CD4-positive, alpha-beta T cell (primary cell): ENCODE measurements around the gene PCGF3. TPM values are rescaled to one million over a fixed set of nuclear protein-coding genes. Genes with fewer than 3 reads are reported as not detected.

ENCODE experiments used
- ATAC-seq: fragments of 200-7000 bp; cut with Tn5 transposase; one replicate; pipeline ENCODE4 v1.10.0; 2022; ENCODE audit warnings: mild to moderate bottlenecking; ENCODE audit not compliant: poor library complexity
- CTCF ChIA-PET: fragments of 350-600 bp; sonication (Branson Sonifier 250); formaldehyde crosslinking; loops from one replicate; lab custom pipeline; 2021; ENCODE audit warnings: antibody characterized with exemption, inconsistent platforms; lab: Charles Lee
- POLR2A ChIA-PET: fragments of 350-600 bp; sonication (Branson Sonifier 250); formaldehyde crosslinking; loops from one replicate; lab custom pipeline; 2021; ENCODE audit warnings: antibody characterized with exemption, inconsistent platforms; lab: Charles Lee
- DNase-seq, 14 experiments: peaks; one replicate each; pipeline ENCODE4 v3.0.0-alpha.2; 2013 to 2020; ENCODE audit warnings: mixed read lengths in 2 of 14
- H3K27ac ChIP-seq, 2 donors: one replicate each; pipeline versions ENCODE4 v1.5.1 to v1.7.0; 2013; ENCODE audit warnings: low read length in 2 of 2, low read depth in 1 of 2, mild to moderate bottlenecking in 1 of 2
- H3K27me3 ChIP-seq, 2 experiments: 1 replicate in 1 of 2; 2 replicates in 1 of 2; pipeline versions ENCODE4 v1.6.1 to v1.7.0; 2013; ENCODE audit warnings: low read length in 2 of 2, control low read depth in 1 of 2, mild to moderate bottlenecking in 1 of 2, moderate library complexity in 1 of 2; ENCODE audit not compliant: insufficient read depth in 2 of 2, control insufficient read depth in 1 of 2
- H3K36me3 ChIP-seq: one replicate; pipeline ENCODE4 v1.6.1; 2013; ENCODE audit warnings: low read length, control low read depth; ENCODE audit not compliant: insufficient read depth
- H3K4me1 ChIP-seq: one replicate; pipeline ENCODE4 v1.6.1; 2013; ENCODE audit warnings: low read length, control low read depth; ENCODE audit not compliant: insufficient read depth
- H3K4me3 ChIP-seq: one replicate; pipeline ENCODE4 v1.5.1; 2013; ENCODE audit warnings: mild to moderate bottlenecking, low read length, moderate library complexity
- H3K9me3 ChIP-seq, 2 experiments: 1 replicate in 1 of 2; 2 replicates in 1 of 2; pipeline versions ENCODE4 v1.6.1 to v1.7.0; 2013; ENCODE audit warnings: low read length in 2 of 2, mild to moderate bottlenecking in 2 of 2, control low read depth in 1 of 2, moderate library complexity in 1 of 2; ENCODE audit not compliant: control insufficient read depth in 1 of 2, insufficient read depth in 1 of 2
- H3K27ac Mint-ChIP-seq: one replicate; pipeline ENCODE4 v1.8.0; 2020; ENCODE audit warnings: mixed read lengths
- H3K27me3 Mint-ChIP-seq: one replicate; pipeline ENCODE4 v1.8.0; 2021; ENCODE audit warnings: mixed read lengths
- H3K36me3 Mint-ChIP-seq: one replicate; pipeline ENCODE4 v1.8.0; 2021; ENCODE audit warnings: low read depth, mixed read lengths
- H3K4me1 Mint-ChIP-seq: one replicate; pipeline ENCODE4 v1.8.0; 2021; ENCODE audit warnings: low read depth, mixed read lengths
- H3K4me3 Mint-ChIP-seq: one replicate; pipeline ENCODE4 v1.8.0; 2020; ENCODE audit warnings: mild to moderate bottlenecking, mixed read lengths
- H3K9me3 Mint-ChIP-seq: one replicate; pipeline ENCODE4 v1.8.0; 2020; ENCODE audit warnings: mixed read lengths
- intact Hi-C, 2 experiments: fragments of 100-400 bp; cut with DNase I in 1 of 2; cut with micrococcal nuclease in 1 of 2; formaldehyde crosslinking; loops; one replicate each; pipeline versions ENCODE4 v1.15.1 to v1.9.0; 2023 to 2025; cut with DNase I, micrococcal nuclease
- total RNA-seq, 174 experiments: library from RNA in 2 of 174; stranded (reverse) in 2 of 174; gene quantifications; one replicate each; pipeline ENCODE4 v1.2.3 and lab custom pipeline; 2021 to 2026
- TF ChIP-seq, protein P1 (sequence below): fragments of 200-600 bp; IDR thresholded peaks from one replicate; pipeline ENCODE4 v1.8.0; 2022; ENCODE audit warnings: antibody characterized with exemption, mild to moderate bottlenecking

The PCGF3 gene
- total RNA-seq, 2 experiments from 2014 or later: 45.1 to 48.6 TPM

DNA sequence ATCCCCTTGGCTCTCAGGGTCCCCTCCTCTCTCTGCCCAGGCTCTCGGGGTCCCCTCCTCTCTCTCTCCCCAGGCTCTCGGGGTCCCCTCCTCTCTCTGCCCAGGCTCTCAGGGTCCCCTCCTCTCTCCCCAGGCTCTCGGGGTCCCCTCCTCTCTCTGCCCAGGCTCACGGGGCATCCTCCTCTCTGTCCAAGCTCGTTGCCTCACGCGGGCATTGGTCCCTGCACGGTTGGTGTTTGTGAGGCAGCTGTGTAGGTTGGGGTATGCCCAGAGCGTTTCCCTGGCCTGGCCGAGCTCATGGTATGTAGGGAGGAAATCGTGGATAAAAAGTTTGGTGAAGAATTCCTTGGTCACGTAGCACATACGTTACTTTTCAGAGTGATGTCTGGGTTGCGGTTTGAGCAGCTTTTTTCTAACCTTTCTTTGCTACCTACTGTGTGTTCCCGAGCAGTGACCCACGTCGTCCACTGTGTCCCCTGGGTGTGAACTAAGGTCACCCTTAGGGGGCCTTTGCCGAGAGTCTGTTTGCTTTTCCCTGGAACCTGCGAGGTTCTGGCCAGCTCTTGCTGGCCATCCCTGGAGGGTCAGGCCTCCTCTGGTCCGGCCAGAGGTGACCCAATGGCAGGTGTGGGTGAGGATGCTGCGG, 36.6 kb downstream of the PCGF3 start:
- TF ChIP-seq, protein P1, sequence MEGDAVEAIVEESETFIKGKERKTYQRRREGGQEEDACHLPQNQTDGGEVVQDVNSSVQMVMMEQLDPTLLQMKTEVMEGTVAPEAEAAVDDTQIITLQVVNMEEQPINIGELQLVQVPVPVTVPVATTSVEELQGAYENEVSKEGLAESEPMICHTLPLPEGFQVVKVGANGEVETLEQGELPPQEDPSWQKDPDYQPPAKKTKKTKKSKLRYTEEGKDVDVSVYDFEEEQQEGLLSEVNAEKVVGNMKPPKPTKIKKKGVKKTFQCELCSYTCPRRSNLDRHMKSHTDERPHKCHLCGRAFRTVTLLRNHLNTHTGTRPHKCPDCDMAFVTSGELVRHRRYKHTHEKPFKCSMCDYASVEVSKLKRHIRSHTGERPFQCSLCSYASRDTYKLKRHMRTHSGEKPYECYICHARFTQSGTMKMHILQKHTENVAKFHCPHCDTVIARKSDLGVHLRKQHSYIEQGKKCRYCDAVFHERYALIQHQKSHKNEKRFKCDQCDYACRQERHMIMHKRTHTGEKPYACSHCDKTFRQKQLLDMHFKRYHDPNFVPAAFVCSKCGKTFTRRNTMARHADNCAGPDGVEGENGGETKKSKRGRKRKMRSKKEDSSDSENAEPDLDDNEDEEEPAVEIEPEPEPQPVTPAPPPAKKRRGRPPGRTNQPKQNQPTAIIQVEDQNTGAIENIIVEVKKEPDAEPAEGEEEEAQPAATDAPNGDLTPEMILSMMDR: no peak
- Mint-ChIP-seq H3K27me3 (no peaks in the 10 kb centered on the region), H3K4me1 (no peaks in the 10 kb centered on the region), H3K9me3 (no peaks in the 10 kb centered on the region), H3K4me3 (no peak overlapping the region), H3K27ac (no peak overlapping the region), H3K36me3 (peaks cover 28% of the 10 kb centered on the region)
- ChIA-PET POLR2A (interaction anchor here (0.7 to 0.8 kb wide), 2 partner anchors 11 to 245 kb away, joined by 3 to 5 read pairs; partner anchors contain the start of gene IDUA), CTCF (interaction anchor here (0.6 to 2.8 kb wide), 14 partner anchors 9 to 245 kb away, joined by 3 to 11 read pairs (median 3); partner anchors contain the start of genes GAK, IDUA and TMEM175)
- Histone ChIP-seq H3K27ac (no peak overlapping the region), H3K4me1 (peaks cover 6% of the 10 kb centered on the region), H3K27me3 (no peaks in the 10 kb centered on the region), H3K36me3 (peaks cover 19% of the 10 kb centered on the region), H3K4me3 (no peak overlapping the region), H3K9me3 (no peaks in the 10 kb centered on the region)
- ATAC-seq (no peak), DNase-seq (no peak)
- intact Hi-C loops: loop anchor here (2.0 to 10.0 kb wide), 4 partner anchors 245 to 610 kb away; partner anchors contain the start of gene IDUA (in 2 of the 2)

DNA sequence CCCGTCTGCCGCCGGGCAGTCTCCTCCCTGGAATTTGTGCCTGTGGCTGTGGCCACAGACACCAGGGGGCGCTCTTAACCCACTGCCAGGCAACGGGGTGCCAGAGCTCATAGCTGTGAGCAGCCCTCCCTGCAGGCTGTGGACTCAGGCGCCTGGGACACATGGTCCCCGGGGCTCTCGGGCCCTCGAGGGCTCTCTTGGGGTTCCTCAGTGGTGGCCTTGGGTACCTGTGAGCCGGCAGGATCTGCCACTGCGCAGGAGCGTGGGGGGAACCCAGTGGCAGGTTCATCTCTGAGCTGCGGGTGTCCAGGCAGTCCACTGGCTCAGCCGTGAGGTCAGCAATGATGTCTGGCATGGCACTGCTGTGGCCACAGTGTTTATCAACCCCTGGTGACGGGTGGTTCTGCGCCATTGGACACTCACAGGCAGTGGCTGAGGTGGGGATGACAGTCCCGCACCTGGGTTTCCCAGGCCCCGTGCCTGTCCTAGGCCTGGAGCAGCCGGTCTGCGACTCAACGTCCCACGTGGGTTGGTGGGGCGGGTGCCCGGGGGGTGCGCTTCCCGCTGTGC, 37.2 kb downstream of the PCGF3 start:
- no peaks in the 10 kb centered on the region for H3K4me1 Mint-ChIP-seq
- DNase-seq: peak; percentile 62 to 84 (median 74)
- ATAC-seq: peak; percentile 83
- no peaks in the 10 kb centered on the region for H3K9me3 Mint-ChIP-seq
- CTCF ChIA-PET: interaction anchor here (0.6 to 2.8 kb wide), 12 partner anchors 8 to 244 kb away, joined by 3 to 11 read pairs (median 3); partner anchors contain the start of genes GAK, IDUA and TMEM175
- H3K27ac Mint-ChIP-seq: no peak overlapping the region
- H3K36me3 Mint-ChIP-seq: peaks cover 24% of the 10 kb centered on the region
- TF ChIP-seq, protein P1: peak; percentile 88
- no peak overlapping the region for H3K4me3 ChIP-seq
- intact Hi-C loops: loop anchor here (2.0 to 10.0 kb wide), 4 partner anchors 244 to 609 kb away; partner anchors contain the start of gene IDUA (in 2 of the 2)
- H3K36me3 ChIP-seq: peaks cover 13% of the 10 kb centered on the region
- POLR2A ChIA-PET: interaction anchor here (0.7 to 0.8 kb wide), 2 partner anchors 10 to 244 kb away, joined by 3 to 5 read pairs; partner anchors contain the start of gene IDUA
- no peaks in the 10 kb centered on the region for H3K27me3 ChIP-seq
- no peak overlapping the region for H3K4me3 Mint-ChIP-seq
- no peak overlapping the region for H3K27ac ChIP-seq
- no peaks in the 10 kb centered on the region for H3K9me3 ChIP-seq
- peaks cover 6% of the 10 kb centered on the region for H3K4me1 ChIP-seq
- H3K27me3 Mint-ChIP-seq: no peaks in the 10 kb centered on the region

DNA sequence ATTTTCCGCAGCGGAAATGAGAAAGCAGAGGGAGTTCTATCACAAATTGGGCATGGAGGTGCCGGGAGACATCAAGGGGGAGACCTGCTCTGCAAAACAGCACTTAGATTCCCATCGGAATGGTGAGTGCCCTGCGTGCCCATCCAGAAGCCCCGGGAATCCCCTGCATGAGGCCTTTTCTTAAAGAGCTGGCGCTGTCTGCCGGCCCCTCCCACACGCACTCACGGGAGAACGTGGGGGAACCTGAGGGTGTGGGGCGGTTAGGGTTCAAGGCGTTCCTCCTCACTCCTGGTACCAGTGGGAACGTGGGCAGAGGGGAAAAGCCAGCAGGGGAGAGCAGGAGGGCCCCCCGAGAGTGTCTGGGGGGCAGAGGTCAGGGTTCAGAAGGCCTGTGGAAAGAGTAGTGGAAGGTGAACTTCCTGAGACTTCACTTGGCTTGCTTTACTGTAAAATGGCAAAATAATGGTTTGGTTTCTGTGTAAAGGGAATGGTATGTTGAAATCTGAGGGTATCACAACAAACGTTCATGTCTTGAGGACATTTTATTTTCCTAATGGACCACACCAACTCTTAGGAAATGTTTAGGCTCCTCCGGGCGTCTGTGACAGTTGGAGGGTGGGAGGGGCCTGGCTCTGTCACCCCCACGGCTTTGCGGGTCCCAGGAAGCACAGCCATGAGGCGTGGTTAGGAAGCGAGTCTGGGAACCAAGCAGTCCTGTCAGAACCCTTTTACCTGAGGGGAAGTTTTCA, 38.0 kb downstream of the PCGF3 start:
- H3K9me3 Mint-ChIP-seq: no peaks in the 10 kb centered on the region
- ATAC-seq: no peak
- Histone ChIP-seq H3K4me1 (peaks cover 6% of the 10 kb centered on the region), H3K27ac (no peak overlapping the region), H3K9me3 (no peaks in the 10 kb centered on the region), H3K27me3 (no peaks in the 10 kb centered on the region), H3K4me3 (no peak overlapping the region), H3K36me3 (peaks cover 9% of the 10 kb centered on the region)
- POLR2A ChIA-PET: interaction anchor here (0.8 kb wide), 1 partner anchor 62 kb away, joined by 3 read pairs; no protein-coding TSS in a partner anchor
- CTCF ChIA-PET: interaction anchor here (2.8 kb wide), 1 partner anchor 243 kb away, joined by 11 read pairs; the partner anchor contains the start of gene IDUA
- TF ChIP-seq, protein P1: no peak
- H3K27me3 Mint-ChIP-seq: no peaks in the 10 kb centered on the region
- intact Hi-C loops: loop anchor here (2.0 to 10.0 kb wide), 4 partner anchors 243 to 609 kb away; partner anchors contain the start of gene IDUA (in 2 of the 2)
- no peak overlapping the region for H3K27ac Mint-ChIP-seq
- H3K36me3 Mint-ChIP-seq: peaks cover 28% of the 10 kb centered on the region
- DNase-seq: no peak
- no peaks in the 10 kb centered on the region for H3K4me1 Mint-ChIP-seq
- no peak overlapping the region for H3K4me3 Mint-ChIP-seq
